H1 (cell line): Measurements from ENCODE around the gene NMT2. TPM values are rescaled to one million over a fixed set of nuclear protein-coding genes. Genes with fewer than 3 reads are reported as not detected.

Source experiments
- FOSL1 ChIP-seq: IDR thresholded peaks from 2 replicates; pipeline ENCODE4 v1.6.1; 2011; ENCODE audit warnings: mild to moderate bottlenecking, low read depth, low read length, moderate library complexity; ENCODE audit not compliant: insufficient read depth
- PHF8 ChIP-seq: fragments of 200-600 bp; sonication (generic); conservative IDR thresholded peaks from 2 replicates; pipeline ENCODE4 v1.7.1; 2012; ENCODE audit warnings: low read depth, mild to moderate bottlenecking, inconsistent platforms, low read length, moderate library complexity
- POLR2AphosphoS5 ChIP-seq: IDR thresholded peaks from 2 replicates; pipeline ENCODE4 v1.6.1; 2011; ENCODE audit warnings: low read depth, low read length
- RXRA ChIP-seq: IDR thresholded peaks from 2 replicates; pipeline ENCODE4 v1.6.1; 2011; ENCODE audit warnings: low read depth, mild to moderate bottlenecking, low read length, moderate library complexity; ENCODE audit not compliant: insufficient read depth
- polyA plus RNA-seq, 7 experiments: library from polyadenylated mRNA; depleted of rRNA in 3 of 7; stranded (reverse) in 5 of 7; unstranded in 2 of 7; fragments of >200 nt in 5 of 7; fragments of 200-250 nt in 2 of 7; gene quantifications; 1 replicate in 5 of 7; 2 replicates in 1 of 7; 4 replicates in 1 of 7; pipeline versions ENCODE4 v1.2.1 to v1.2.3, GENCODE V29; 2011 to 2013; ENCODE audit warnings: missing spikeins in 2 of 7, mixed read lengths in 2 of 7
- total RNA-seq: library from RNA; stranded (reverse); fragmentation: NEBNext Ultra II Directional; extraction: Animal tissue kit (Norgen Biotek cat#: 25700); gene quantifications from 2 replicates; pipeline ENCODE4 v1.2.1, GENCODE V29; 2021

Gene NMT2
- total and polyA plus RNA-seq, 2 of the 8 experiments (the other 6 are each of a cell fraction or from before 2014, with no cell fraction given): 4.4 to 15.4 TPM

- TF ChIP-seq POLR2AphosphoS5: no peak
- no peak for TF ChIP-seq RXRA
- no peak for TF ChIP-seq FOSL1
- no peak for TF ChIP-seq PHF8
Measured at GRCh38 chr10:15144788-15145187, 23.7 kb downstream of the NMT2 start (continued).
